AG10803 (cell line): ENCODE data around the gene DRD4.

Experiments
- DNase-seq: peaks from one replicate; pipeline ENCODE4 v3.0.0; 2010; ENCODE audit warnings: low read depth
- H3K4me3 ChIP-seq: 2 replicates; pipeline ENCODE4 v1.5.1; 2011; ENCODE audit warnings: mild to moderate bottlenecking, low read length, control low read depth
- CTCF ChIP-seq: conservative IDR thresholded peaks from 2 replicates; pipeline ENCODE4 v1.5.1; 2011; ENCODE audit warnings: mild to moderate bottlenecking, low read length, control low read depth, inconsistent platforms

DRD4 gene

GRCh38 chr11:614623-615503 is 22.2 kb upstream of the DRD4 start:
- peak; percentile 6 for DNase-seq
- no peak for TF ChIP-seq CTCF
- peak overlapping the region; percentile 77 for H3K4me3 ChIP-seq

GRCh38 chr11:615504-616319 is 21.4 kb upstream of the DRD4 start, which contains the start of gene IRF7:
Gene IRF7 (minus strand): TSS chr11:615950. CDS start chr11:615364, 586 bp downstream.
- DNase-seq = peak; percentile 89
- TF ChIP-seq CTCF = no peak
- H3K4me3 ChIP-seq = peak within 1 kb of the TSS; percentile 77

GRCh38 chr11:616320-617198 is 20.5 kb upstream of the DRD4 start:
- TF ChIP-seq CTCF = no peak
- H3K4me3 ChIP-seq = no peak overlapping the region
- DNase-seq = no peak

GRCh38 chr11:617199-617911 is 19.7 kb upstream of the DRD4 start:
- DNase-seq = no peak
- no peak for TF ChIP-seq CTCF
- no peak overlapping the region for H3K4me3 ChIP-seq

GRCh38 chr11:617912-618682 is 19.0 kb upstream of the DRD4 start:
- H3K4me3 ChIP-seq = no peak overlapping the region
- no peak for DNase-seq
- TF ChIP-seq CTCF = no peak
